SK-N-SH (cell line): ENCODE measurements around the gene ANO9.

Experiments used
- EZH2phosphoT487 ChIP-seq: fragments of 200-600 bp; sonication (generic); IDR thresholded peaks from 2 replicates; pipeline ENCODE4 v1.6.1; 2017; ENCODE audit warnings: low read depth, mixed run types, mild to moderate bottlenecking, antibody characterized with exemption, moderate library complexity, borderline replicate concordance
- FOXJ3 ChIP-seq: sonication (generic); formaldehyde crosslinking; IDR thresholded peaks from 2 replicates; pipeline ENCODE4 v1.5.1; 2020; ENCODE audit warnings: mild to moderate bottlenecking, missing genetic modification reagents
- FOXM1 ChIP-seq: IDR thresholded peaks from 2 replicates; pipeline ENCODE4 v1.4.0; 2012; ENCODE audit warnings: low read depth, mild to moderate bottlenecking
- NRF1 ChIP-seq: IDR thresholded peaks from 2 replicates; pipeline ENCODE4 v1.6.1; 2012; ENCODE audit warnings: low read depth, mild to moderate bottlenecking, low read length
- SMC3 ChIP-seq: IDR thresholded peaks from 2 replicates; pipeline ENCODE4 v1.6.1; 2012; ENCODE audit warnings: low read depth, low read length, improper control_type of control experiment
- YY1 ChIP-seq: IDR thresholded peaks from 2 replicates; pipeline ENCODE4 v1.4.0; 2012; ENCODE audit warnings: low read depth, mild to moderate bottlenecking
- TF ChIP-seq, protein P1 (sequence below): fragments of 200-600 bp; sonication (generic); IDR thresholded peaks from 2 replicates; pipeline ENCODE4 v1.6.1; 2017; ENCODE audit warnings: antibody characterized with exemption, mild to moderate bottlenecking, moderate library complexity
- TF ChIP-seq, protein P2 (sequence below): IDR thresholded peaks from 2 replicates; pipeline ENCODE4 v1.4.0; 2012; ENCODE audit warnings: low read depth, borderline replicate concordance
- TF ChIP-seq, protein P3 (sequence below): fragments of 150-350 bp; IDR thresholded peaks from 2 replicates; pipeline ENCODE4 v1.6.1; 2017; ENCODE audit warnings: antibody characterized with exemption, low read length, low read depth, borderline replicate concordance

DNA sequence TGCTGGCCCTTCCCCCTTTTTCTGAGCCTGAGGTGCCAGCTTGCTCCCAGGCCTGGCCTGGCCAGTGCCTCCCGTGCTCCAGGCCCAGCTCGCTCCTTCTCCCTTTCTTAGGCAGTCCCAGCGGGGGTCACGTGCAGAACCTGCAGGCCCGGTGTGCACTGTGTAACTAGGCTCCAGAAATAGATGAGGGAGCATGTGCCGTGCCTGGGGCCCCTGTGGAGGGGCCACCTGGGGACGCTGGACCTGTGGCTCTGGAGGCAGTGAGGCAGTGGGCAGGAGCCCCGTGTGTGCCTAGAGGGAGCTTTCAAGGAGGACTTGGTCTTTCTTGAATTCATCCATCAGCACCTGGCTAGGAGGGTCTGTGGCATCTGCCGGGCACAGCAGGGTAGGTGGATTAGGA, 19.8 kb upstream of the ANO9 start:
- no peak for TF ChIP-seq EZH2phosphoT487
- TF ChIP-seq, protein P1, sequence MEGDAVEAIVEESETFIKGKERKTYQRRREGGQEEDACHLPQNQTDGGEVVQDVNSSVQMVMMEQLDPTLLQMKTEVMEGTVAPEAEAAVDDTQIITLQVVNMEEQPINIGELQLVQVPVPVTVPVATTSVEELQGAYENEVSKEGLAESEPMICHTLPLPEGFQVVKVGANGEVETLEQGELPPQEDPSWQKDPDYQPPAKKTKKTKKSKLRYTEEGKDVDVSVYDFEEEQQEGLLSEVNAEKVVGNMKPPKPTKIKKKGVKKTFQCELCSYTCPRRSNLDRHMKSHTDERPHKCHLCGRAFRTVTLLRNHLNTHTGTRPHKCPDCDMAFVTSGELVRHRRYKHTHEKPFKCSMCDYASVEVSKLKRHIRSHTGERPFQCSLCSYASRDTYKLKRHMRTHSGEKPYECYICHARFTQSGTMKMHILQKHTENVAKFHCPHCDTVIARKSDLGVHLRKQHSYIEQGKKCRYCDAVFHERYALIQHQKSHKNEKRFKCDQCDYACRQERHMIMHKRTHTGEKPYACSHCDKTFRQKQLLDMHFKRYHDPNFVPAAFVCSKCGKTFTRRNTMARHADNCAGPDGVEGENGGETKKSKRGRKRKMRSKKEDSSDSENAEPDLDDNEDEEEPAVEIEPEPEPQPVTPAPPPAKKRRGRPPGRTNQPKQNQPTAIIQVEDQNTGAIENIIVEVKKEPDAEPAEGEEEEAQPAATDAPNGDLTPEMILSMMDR: no peak
- TF ChIP-seq SMC3: no peak
- no peak for TF ChIP-seq NRF1
- no peak for TF ChIP-seq YY1
- no peak for TF ChIP-seq FOXJ3
- TF ChIP-seq FOXM1: no peak
- TF ChIP-seq, protein P2, sequence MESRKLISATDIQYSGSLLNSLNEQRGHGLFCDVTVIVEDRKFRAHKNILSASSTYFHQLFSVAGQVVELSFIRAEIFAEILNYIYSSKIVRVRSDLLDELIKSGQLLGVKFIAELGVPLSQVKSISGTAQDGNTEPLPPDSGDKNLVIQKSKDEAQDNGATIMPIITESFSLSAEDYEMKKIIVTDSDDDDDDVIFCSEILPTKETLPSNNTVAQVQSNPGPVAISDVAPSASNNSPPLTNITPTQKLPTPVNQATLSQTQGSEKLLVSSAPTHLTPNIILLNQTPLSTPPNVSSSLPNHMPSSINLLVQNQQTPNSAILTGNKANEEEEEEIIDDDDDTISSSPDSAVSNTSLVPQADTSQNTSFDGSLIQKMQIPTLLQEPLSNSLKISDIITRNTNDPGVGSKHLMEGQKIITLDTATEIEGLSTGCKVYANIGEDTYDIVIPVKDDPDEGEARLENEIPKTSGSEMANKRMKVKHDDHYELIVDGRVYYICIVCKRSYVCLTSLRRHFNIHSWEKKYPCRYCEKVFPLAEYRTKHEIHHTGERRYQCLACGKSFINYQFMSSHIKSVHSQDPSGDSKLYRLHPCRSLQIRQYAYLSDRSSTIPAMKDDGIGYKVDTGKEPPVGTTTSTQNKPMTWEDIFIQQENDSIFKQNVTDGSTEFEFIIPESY: no peak
- TF ChIP-seq, protein P3, sequence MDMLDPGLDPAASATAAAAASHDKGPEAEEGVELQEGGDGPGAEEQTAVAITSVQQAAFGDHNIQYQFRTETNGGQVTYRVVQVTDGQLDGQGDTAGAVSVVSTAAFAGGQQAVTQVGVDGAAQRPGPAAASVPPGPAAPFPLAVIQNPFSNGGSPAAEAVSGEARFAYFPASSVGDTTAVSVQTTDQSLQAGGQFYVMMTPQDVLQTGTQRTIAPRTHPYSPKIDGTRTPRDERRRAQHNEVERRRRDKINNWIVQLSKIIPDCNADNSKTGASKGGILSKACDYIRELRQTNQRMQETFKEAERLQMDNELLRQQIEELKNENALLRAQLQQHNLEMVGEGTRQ: no peak
